ENCODE measurements around the gene KRTAP2-4. TPM values are rescaled to one million over a fixed set of nuclear protein-coding genes. Genes with fewer than 3 reads are reported as not detected.
"Not testable (repeated sequence)": the region's sequence is repeated elsewhere in the genome, so short reads cannot be mapped to it uniquely, and the experiment has no call there.

Gene KRTAP2-4
- polyA plus RNA-seq, 3 donors, result not detected

GRCh38 chr17:41048441-41048840 lies 17.2 kb downstream of the KRTAP2-4 start:
- 53 to 70% (median 69%) methylated on average over 7 of the region's 7 CpGs for WGBS, 3 donors
- H3K27ac ChIP-seq (ENCODE audit: low read depth, low read length), result no peak overlapping the region

GRCh38 chr17:41046735-41047465 lies 18.8 kb downstream of the KRTAP2-4 start, which contains the start of gene KRTAP2-1:
TSS of gene KRTAP2-1 (minus strand) at chr17:41047316. CDS start at chr17:41047267, 49 bp downstream.
- WGBS, 3 donors, result 49 to 71% (median 55%) methylated on average over 8 to 10 of the region's 33 CpGs
- H3K27ac ChIP-seq (ENCODE audit: low read depth, low read length), result not testable (repeated sequence)

DNA sequence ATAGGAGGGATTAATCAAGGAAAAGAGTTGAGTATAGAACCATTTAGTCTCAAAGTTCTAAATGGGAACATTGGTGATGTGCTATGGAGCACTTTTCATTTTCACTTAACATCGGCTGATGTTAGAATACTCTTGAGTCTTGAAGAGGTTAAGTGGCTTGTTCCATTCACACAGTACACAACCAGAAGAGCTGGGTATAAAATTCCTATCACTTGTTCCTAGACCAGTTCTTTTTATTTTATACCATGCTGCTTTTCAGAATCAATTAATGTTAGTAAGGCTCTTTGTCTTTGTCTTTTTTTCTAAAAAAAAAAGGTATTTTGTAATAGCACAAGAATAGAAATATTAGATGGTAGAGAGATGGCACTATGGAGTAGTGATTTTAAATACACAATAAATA lies 22.7 kb downstream of the KRTAP2-4 start:
- WGBS, 3 donors, result 97 to 100% (median 100%) methylated on average over 1 of the region's 1 CpG
- no peak overlapping the region for H3K27ac ChIP-seq (ENCODE audit: low read depth, low read length)

DNA sequence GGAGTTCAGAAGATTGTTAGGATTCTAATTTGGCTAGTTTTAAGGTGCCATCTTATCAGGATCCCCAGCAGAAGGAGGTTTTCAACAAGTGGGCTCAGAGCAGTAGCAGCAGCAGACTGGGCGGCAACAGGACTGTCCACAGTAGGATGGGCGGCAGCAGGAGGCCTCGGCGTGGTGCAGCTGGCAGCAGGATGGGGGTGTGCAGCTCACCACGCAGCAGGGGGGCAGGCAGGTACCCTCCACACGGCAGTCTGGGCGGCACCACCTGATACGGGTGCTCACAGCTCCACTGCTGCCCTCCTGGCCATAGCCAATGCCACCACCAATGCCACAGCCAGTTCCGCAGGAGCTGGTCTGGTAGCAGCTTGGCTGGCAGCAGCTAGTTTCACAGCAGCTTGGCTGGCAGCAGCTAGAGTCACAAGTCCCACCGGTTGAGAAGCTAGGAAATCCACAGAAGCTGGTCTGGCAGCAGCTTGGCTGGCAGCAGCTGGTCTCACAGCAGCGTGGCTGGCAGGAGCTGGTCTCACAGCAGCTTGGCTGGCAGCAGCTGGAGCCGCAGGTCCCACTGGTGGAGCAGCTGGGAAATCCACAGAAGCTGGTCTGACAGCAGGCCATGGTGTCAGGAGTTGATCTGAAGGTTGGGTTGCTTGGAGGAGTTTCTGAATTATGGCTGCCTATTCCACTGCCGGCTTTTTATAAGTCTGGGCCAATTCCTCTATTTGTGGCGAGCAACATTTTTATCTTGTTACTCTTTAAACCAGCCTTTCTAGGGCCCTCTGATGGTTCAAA lies 24.7 kb downstream of the KRTAP2-4 start, which contains the start of gene KRTAP1-1:
Gene KRTAP1-1 (minus strand): TSS at position 668 of the 789 bp plus-strand sequence. CDS start 53 bp downstream, at position 615.
- WGBS, 3 donors, result 58 to 84% (median 73%) methylated on average over 13 to 14 of the region's 14 CpGs
- not testable (repeated sequence) for H3K27ac ChIP-seq (ENCODE audit: low read depth, low read length)

GRCh38 chr17:41037853-41038350 lies 27.8 kb downstream of the KRTAP2-4 start:
- H3K27ac ChIP-seq (ENCODE audit: low read depth, low read length), result no peak overlapping the region
- 72 to 84% (median 81%) methylated on average over 2 of the region's 2 CpGs for WGBS, 3 donors

GRCh38 chr17:41034346-41034935 lies 31.2 kb downstream of the KRTAP2-4 start, which contains the start of gene KRTAP1-3:
TSS of gene KRTAP1-3 (minus strand) at chr17:41034874. CDS start at chr17:41034821, 53 bp downstream.
- WGBS, 3 donors, result 75 to 87% (median 85%) methylated on average over 8 to 10 of the region's 10 CpGs

DNA sequence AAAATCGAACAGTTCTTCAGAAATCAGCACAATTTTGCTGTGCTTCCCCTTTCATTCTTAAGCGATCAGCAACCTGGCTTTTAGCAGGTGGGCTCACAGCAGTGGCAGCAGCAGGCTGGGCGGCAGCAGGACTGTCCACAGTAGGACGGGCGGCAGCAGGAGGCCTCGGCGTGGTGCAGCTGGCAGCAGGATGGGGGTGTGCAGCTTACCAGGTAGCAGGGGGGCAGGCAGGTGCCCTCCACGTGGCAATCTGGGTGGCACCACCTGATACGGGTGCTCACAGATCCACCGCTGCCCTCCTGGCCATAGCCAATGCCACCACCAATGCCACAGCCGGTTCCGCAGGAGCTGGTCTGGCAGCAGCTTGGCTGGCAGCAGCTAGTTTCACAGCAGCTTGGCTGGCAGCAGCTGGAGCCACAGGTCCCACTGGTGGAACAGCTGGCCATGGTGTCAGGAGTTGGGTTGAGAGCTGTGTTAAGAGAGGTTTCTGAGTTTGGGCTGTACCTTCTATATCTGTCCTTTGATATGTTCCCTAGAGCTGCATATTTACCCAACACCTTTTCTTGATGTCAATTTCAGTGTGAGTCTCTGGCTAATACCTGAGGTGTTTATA lies 35.9 kb downstream of the KRTAP2-4 start, which contains the start of gene KRTAP1-4:
Gene KRTAP1-4 (minus strand): TSS at position 563 of the 613 bp plus-strand sequence. CDS start 117 bp downstream, at position 446.
- 83 to 86% (median 83%) methylated on average over 12 of the region's 12 CpGs for WGBS, 3 donors

More at GRCh38 chr17:41034346-41034935, 31.2 kb downstream of the KRTAP2-4 start, which contains the start of gene KRTAP1-3:
- not testable (repeated sequence) for H3K27ac ChIP-seq (ENCODE audit: low read depth, low read length)

DNA sequence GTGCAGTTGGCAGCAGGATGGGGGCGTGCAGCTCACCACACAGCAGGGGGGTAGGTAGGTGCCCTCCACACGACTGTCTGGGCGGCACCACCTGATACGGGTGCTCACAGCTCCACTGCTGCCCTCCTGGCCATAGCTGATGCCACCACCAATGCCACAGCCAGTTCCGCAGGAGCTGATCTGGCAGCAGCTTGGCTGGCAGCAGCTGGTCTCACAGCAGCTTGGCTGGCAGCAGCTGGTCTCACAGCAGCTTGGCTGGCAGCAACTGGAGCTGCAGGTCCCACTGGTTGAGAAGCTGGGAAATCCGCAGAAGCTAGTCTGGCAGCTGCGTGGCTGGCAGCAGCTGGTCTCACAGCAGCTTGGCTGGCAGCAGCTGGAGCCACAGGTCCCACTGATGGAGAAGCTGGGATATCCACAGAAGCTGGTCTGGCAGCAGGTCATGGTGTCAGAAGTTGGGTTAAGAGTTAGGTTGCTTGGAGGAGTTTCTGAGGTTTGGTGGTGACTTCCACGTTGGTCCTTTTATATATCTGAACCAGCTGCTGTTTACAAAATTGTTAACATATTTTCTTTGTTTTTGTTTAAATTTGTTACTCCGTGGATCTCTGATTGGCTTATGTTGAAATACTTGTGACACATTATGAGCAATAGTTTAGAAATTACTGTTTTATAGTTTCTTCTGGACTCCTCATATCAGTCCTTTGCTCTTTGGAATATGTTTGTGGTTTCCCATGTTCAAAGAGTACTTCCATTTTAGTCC lies 38.8 kb downstream of the KRTAP2-4 start, which contains the start of gene KRTAP1-5:
Gene KRTAP1-5 (minus strand): TSS at position 494 of the 757 bp plus-strand sequence. CDS start 53 bp downstream, at position 441.
- H3K27ac ChIP-seq (ENCODE audit: low read depth, low read length), result no peak within 1 kb of the TSS
- WGBS, 3 donors, result 62 to 83% (median 81%) methylated on average over 9 of the region's 9 CpGs

More for the DNA sequence above, 35.9 kb downstream of the KRTAP2-4 start, which contains the start of gene KRTAP1-4:
- no peak within 1 kb of the TSS for H3K27ac ChIP-seq (ENCODE audit: low read depth, low read length)

DNA sequence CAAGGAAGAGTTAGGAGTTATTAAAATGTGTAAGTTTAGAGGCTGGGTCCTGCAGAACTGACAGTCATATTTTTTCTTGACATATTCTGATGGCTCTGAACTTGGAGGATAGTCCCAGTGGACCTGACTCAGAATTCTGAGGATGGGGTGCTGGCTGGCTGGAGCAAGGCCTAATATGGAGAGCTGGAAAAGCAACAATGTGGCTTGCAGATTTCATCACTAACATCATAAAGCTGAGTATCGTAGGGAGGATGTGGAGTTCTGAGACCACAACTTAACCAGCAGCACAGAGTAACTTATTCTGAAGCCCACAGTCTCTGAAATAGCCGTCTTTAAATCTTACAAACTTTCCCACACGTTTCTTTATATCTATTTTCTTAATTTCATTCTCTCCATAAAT lies 41.0 kb downstream of the KRTAP2-4 start:
- WGBS, 3 donors, result 60 to 77% (median 76%) methylated on average over 3 of the region's 3 CpGs

GRCh38 chr17:41020336-41020735 lies 45.3 kb downstream of the KRTAP2-4 start:
- H3K27ac ChIP-seq (ENCODE audit: low read depth, low read length), result no peak overlapping the region

More for the DNA sequence above, 41.0 kb downstream of the KRTAP2-4 start:
- H3K27ac ChIP-seq (ENCODE audit: low read depth, low read length), result no peak overlapping the region

GRCh38 chr17:41019415-41019814 lies 46.3 kb downstream of the KRTAP2-4 start:
- 93 to 97% (median 93%) methylated on average over 3 of the region's 3 CpGs for WGBS, 3 donors
- no peak overlapping the region for H3K27ac ChIP-seq (ENCODE audit: low read depth, low read length)

DNA sequence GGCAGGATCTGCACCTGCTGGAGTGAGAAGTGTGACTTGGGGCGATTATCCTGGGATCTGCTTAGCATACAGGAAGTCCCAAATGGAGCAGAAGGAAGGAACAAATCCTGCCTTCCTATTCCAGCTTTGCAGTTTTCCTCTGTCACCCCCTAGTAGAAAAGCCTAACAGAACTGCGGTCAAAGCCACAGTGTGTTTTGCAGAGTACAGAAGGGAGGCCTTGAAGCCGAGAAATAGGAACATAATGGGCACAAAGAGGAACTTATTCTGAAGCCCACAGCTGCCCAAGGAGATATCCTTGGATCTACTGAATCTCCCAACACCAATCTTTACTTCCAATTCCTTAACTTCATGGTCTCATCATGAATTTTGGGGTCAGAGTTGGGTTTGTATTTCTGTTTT lies 47.1 kb downstream of the KRTAP2-4 start:
- WGBS, 3 donors, result 54 to 63% (median 56%) methylated on average over 3 of the region's 3 CpGs
- H3K27ac ChIP-seq (ENCODE audit: low read depth, low read length), result no peak overlapping the region

GRCh38 chr17:41016578-41017215 lies 49.0 kb downstream of the KRTAP2-4 start:
- H3K27ac ChIP-seq (ENCODE audit: low read depth, low read length), result no peak overlapping the region
- 73 to 80% (median 79%) methylated on average over 13 of the region's 13 CpGs for WGBS, 3 donors

GRCh38 chr17:41015454-41015853 lies 50.2 kb downstream of the KRTAP2-4 start:
- 62 to 71% (median 67%) methylated on average over 7 of the region's 7 CpGs for WGBS, 3 donors
- H3K27ac ChIP-seq (ENCODE audit: low read depth, low read length), result no peak overlapping the region

Measured in adipose tissue (tissue), 3 donors.